Loucy (cell line): ENCODE measurements around the gene ABCB9.

ENCODE experiments used
- CTCF ChIP-seq: fragments of 200-600 bp; sonication (generic); conservative IDR thresholded peaks from 2 replicates; pipeline ENCODE4 v1.5.1; 2014; ENCODE audit warnings: mild to moderate bottlenecking, antibody characterized with exemption, low read length
- EZH2phosphoT487 ChIP-seq: fragments of 200-600 bp; IDR thresholded peaks from 2 replicates; pipeline ENCODE4 v1.6.1; 2018; ENCODE audit warnings: antibody characterized with exemption, mild to moderate bottlenecking, moderate library complexity, borderline replicate concordance

- TF ChIP-seq CTCF (no peak), EZH2phosphoT487 (no peak)
Measured at GRCh38 chr12:122982963-122983788, 16.9 kb upstream of the ABCB9 start.
